Left ventricle myocardium inferior (tissue), 1 donor: ENCODE measurements around the gene TNS3. TPM values are rescaled to one million over a fixed set of nuclear protein-coding genes. Genes with fewer than 3 reads are reported as not detected.

Experiments used
- DNase-seq: peaks from one replicate; pipeline ENCODE4 v3.0.0-alpha.2; 2020
- H3K27ac ChIP-seq: fragments of 200-600 bp; replicated peaks from 2 replicates; pipeline ENCODE4 v1.8.0; 2021
- H3K27me3 ChIP-seq: fragments of 200-600 bp; 2 replicates; pipeline ENCODE4 v1.8.0; 2021; ENCODE audit warnings: low read depth
- H3K36me3 ChIP-seq: fragments of 200-600 bp; 2 replicates; pipeline ENCODE4 v1.8.0; 2021
- H3K4me1 ChIP-seq: fragments of 200-600 bp; 2 replicates; pipeline ENCODE4 v1.8.0; 2021
- H3K4me3 ChIP-seq: fragments of 200-600 bp; 2 replicates; pipeline ENCODE4 v1.8.0; 2021; ENCODE audit warnings: mild to moderate bottlenecking, moderate library complexity
- H3K9me3 ChIP-seq: fragments of 200-600 bp; replicated peaks from 2 replicates; pipeline ENCODE4 v1.8.0; 2021
- CTCF ChIP-seq: fragments of 200-600 bp; IDR thresholded peaks from 2 replicates; pipeline ENCODE4 v1.8.0; 2021; ENCODE audit warnings: antibody characterized with exemption, mild to moderate bottlenecking, borderline replicate concordance
- intact Hi-C: fragments of 100-400 bp; cut with micrococcal nuclease; formaldehyde crosslinking; loops from one replicate; pipeline ENCODE4 v1.11.0; 2022
- total RNA-seq: library from RNA; stranded (reverse); fragmentation: NEBNext Ultra II Directional; extraction: Animal tissue kit (Norgen Biotek cat#: 25700); gene quantifications from one replicate; pipeline ENCODE4 v1.2.1, GENCODE V29; 2021
- donor health status: DM: no; HTN: yes; CAD: no; lungs with severe emphysema.

Gene TNS3
- total RNA-seq, 1 donor from 2014 or later: 40.6 TPM

- H3K36me3 ChIP-seq: peaks cover 79% of the 10 kb centered on the region
- H3K27ac ChIP-seq: no peak overlapping the region
- intact Hi-C loops: no loop called here
- no peak overlapping the region for H3K4me3 ChIP-seq
- no peak for DNase-seq
- no peak for TF ChIP-seq CTCF
- H3K27me3 ChIP-seq: no peaks in the 10 kb centered on the region
- H3K9me3 ChIP-seq: no peaks in the 10 kb centered on the region
- H3K4me1 ChIP-seq: peaks cover 31% of the 10 kb centered on the region
Observed at GRCh38 chr7:47282790-47283496, 299.0 kb downstream of the TNS3 start.

- peaks cover 24% of the 10 kb centered on the region for H3K4me1 ChIP-seq
- DNase-seq: no peak
- TF ChIP-seq CTCF: no peak
- H3K36me3 ChIP-seq: peaks cover 87% of the 10 kb centered on the region
- intact Hi-C loops: no loop called here
- H3K27ac ChIP-seq: no peak overlapping the region
- H3K9me3 ChIP-seq: no peaks in the 10 kb centered on the region
- no peaks in the 10 kb centered on the region for H3K27me3 ChIP-seq
- H3K4me3 ChIP-seq: no peak overlapping the region
Observed at GRCh38 chr7:47281966-47282643, 299.8 kb downstream of the TNS3 start.

- TF ChIP-seq CTCF: no peak
- intact Hi-C loops: no loop called here
- peaks cover 88% of the 10 kb centered on the region for H3K36me3 ChIP-seq
- H3K4me3 ChIP-seq: no peak overlapping the region
- no peak for DNase-seq
- no peaks in the 10 kb centered on the region for H3K27me3 ChIP-seq
- H3K9me3 ChIP-seq: no peaks in the 10 kb centered on the region
- H3K4me1 ChIP-seq: peaks cover 16% of the 10 kb centered on the region
- no peak overlapping the region for H3K27ac ChIP-seq
Observed at GRCh38 chr7:47281161-47281560, 300.8 kb downstream of the TNS3 start.

GRCh38 chr7:47280114-47280513 lies 301.8 kb downstream of the TNS3 start:
- H3K9me3 ChIP-seq: no peaks in the 10 kb centered on the region
- H3K36me3 ChIP-seq: peaks cover 94% of the 10 kb centered on the region
- DNase-seq: no peak
- peaks cover 8% of the 10 kb centered on the region for H3K4me1 ChIP-seq
- intact Hi-C loops: no loop called here
- H3K27ac ChIP-seq: no peak overlapping the region
- no peak overlapping the region for H3K4me3 ChIP-seq
- no peaks in the 10 kb centered on the region for H3K27me3 ChIP-seq
- TF ChIP-seq CTCF: no peak

GRCh38 chr7:47278043-47278442 lies 303.9 kb downstream of the TNS3 start:
- no peak for DNase-seq
- intact Hi-C loops: no loop called here

More at GRCh38 chr7:47278043-47278442, 303.9 kb downstream of the TNS3 start:
- Histone ChIP-seq H3K27me3 (no peaks in the 10 kb centered on the region), H3K4me1 (peaks cover 8% of the 10 kb centered on the region), H3K27ac (no peak overlapping the region), H3K9me3 (no peaks in the 10 kb centered on the region), H3K4me3 (no peak overlapping the region), H3K36me3 (peaks cover 74% of the 10 kb centered on the region)
- no peak for TF ChIP-seq CTCF
